WERI-Rb-1 (cell line): ENCODE results near the gene IGFBP7.
A peak's percentile ranks its signal among the peaks of the same experiment; 100 is the strongest.

Experiments used
- DNase-seq: peaks from one replicate; pipeline ENCODE4 v3.0.0-alpha.2; 2020
- H3K27ac ChIP-seq: fragments of 250-450 bp; sonication (Bioruptor Pico); 2 replicates; pipeline ENCODE4 v1.5.1; 2020; ENCODE audit warnings: mild to moderate bottlenecking, moderate library complexity
- H3K27me3 ChIP-seq: fragments of 250-450 bp; sonication (Bioruptor Pico); 2 replicates; pipeline ENCODE4 v1.5.1; 2021; ENCODE audit warnings: mild to moderate bottlenecking, low read depth, moderate library complexity; ENCODE audit not compliant: insufficient read depth, severe bottlenecking
- H3K36me3 ChIP-seq: fragments of 250-450 bp; sonication (Bioruptor Pico); 2 replicates; pipeline ENCODE4 v1.5.1; 2020; ENCODE audit warnings: mild to moderate bottlenecking, moderate library complexity
- H3K4me3 ChIP-seq: 2 replicates; pipeline ENCODE4 v1.5.1; 2011; ENCODE audit warnings: low read depth, mild to moderate bottlenecking, control low read depth, low read length
- H3K9me3 ChIP-seq: fragments of 250-450 bp; sonication (Bioruptor Pico); 2 replicates; pipeline ENCODE4 v1.5.1; 2021; ENCODE audit warnings: mild to moderate bottlenecking, moderate library complexity; ENCODE audit not compliant: severe bottlenecking
- TF ChIP-seq, protein P1 (sequence below): IDR thresholded peaks from 2 replicates; pipeline ENCODE4 v1.5.1; 2011; ENCODE audit warnings: low read depth, mild to moderate bottlenecking, control low read depth, inconsistent platforms, low read length

IGFBP7 gene, protein sequence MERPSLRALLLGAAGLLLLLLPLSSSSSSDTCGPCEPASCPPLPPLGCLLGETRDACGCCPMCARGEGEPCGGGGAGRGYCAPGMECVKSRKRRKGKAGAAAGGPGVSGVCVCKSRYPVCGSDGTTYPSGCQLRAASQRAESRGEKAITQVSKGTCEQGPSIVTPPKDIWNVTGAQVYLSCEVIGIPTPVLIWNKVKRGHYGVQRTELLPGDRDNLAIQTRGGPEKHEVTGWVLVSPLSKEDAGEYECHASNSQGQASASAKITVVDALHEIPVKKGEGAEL

DNA sequence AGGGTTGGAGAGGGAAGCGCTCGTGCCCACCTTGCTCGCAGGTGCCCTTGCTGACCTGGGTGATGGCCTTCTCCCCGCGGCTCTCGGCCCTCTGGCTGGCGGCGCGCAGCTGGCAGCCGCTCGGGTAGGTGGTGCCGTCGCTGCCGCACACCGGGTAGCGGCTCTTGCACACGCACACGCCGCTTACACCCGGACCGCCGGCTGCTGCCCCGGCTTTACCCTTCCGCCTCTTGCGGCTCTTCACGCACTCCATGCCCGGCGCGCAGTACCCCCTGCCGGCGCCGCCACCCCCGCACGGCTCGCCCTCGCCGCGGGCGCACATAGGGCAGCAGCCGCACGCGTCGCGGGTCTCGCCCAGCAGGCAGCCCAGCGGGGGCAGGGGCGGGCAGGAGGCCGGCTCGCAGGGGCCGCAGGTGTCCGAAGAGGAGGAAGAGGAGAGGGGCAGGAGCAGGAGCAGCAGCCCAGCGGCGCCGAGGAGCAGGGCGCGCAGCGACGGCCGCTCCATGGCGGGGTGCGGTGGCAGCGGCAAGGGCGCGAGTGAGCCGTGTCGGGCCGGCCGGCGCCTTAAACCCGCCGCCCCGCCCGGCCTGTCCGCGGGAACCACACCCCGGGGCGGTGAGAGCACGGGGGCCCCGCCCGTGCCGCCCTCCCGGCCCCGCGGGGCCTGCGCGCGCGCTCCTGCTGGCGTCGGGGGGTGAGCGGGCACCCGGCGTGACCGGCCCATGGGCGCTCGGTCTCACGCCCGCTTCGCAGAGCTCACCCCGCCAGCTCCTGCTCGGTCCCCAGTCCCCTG is at the start of gene IGFBP7:
Gene IGFBP7 (minus strand): TSS at position 539 of the 793 bp plus-strand sequence. CDS start 34 bp downstream, at position 505.
- H3K27me3 ChIP-seq: peaks cover 37% of the 10 kb centered on the region
- H3K27ac ChIP-seq: no peak within 1 kb of the TSS
- DNase-seq: peak; percentile 9
- no peaks in the 10 kb centered on the region for H3K9me3 ChIP-seq
- TF ChIP-seq, protein P1, sequence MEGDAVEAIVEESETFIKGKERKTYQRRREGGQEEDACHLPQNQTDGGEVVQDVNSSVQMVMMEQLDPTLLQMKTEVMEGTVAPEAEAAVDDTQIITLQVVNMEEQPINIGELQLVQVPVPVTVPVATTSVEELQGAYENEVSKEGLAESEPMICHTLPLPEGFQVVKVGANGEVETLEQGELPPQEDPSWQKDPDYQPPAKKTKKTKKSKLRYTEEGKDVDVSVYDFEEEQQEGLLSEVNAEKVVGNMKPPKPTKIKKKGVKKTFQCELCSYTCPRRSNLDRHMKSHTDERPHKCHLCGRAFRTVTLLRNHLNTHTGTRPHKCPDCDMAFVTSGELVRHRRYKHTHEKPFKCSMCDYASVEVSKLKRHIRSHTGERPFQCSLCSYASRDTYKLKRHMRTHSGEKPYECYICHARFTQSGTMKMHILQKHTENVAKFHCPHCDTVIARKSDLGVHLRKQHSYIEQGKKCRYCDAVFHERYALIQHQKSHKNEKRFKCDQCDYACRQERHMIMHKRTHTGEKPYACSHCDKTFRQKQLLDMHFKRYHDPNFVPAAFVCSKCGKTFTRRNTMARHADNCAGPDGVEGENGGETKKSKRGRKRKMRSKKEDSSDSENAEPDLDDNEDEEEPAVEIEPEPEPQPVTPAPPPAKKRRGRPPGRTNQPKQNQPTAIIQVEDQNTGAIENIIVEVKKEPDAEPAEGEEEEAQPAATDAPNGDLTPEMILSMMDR: no peak
- H3K4me3 ChIP-seq: peak within 1 kb of the TSS; percentile 49
- H3K36me3 ChIP-seq: no peaks in the 10 kb centered on the region

GRCh38 chr4:57159866-57160265 is 49.7 kb upstream of the IGFBP7 start:
- H3K27ac ChIP-seq: no peak overlapping the region
- DNase-seq: no peak
- H3K9me3 ChIP-seq: no peaks in the 10 kb centered on the region
- TF ChIP-seq, protein P1: no peak
- no peaks in the 10 kb centered on the region for H3K27me3 ChIP-seq
- H3K36me3 ChIP-seq: no peaks in the 10 kb centered on the region
- no peak overlapping the region for H3K4me3 ChIP-seq

DNA sequence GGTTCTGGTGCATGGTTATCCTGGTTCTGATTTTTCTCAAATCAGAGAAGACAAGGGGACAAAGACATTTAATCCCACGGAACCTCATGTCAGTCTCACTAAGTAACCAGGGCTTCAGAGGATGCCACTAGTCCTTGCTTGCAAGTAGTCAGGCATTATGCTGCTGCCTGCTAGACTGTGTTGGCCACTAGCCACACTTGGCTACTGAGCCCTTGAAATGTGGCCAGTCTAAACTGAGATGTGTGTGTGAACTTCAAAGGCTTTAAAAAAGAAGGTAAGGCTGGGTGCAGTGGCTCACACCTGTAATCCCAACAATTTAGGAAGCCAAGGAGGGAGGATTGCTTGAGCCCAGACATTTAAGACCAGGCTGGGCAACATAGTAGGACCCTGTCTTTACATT is 48.6 kb upstream of the IGFBP7 start:
- DNase-seq: no peak
- H3K27me3 ChIP-seq: no peaks in the 10 kb centered on the region
- no peaks in the 10 kb centered on the region for H3K36me3 ChIP-seq
- H3K27ac ChIP-seq: no peak overlapping the region
- no peak overlapping the region for H3K4me3 ChIP-seq
- TF ChIP-seq, protein P1: no peak
- H3K9me3 ChIP-seq: no peaks in the 10 kb centered on the region

DNA sequence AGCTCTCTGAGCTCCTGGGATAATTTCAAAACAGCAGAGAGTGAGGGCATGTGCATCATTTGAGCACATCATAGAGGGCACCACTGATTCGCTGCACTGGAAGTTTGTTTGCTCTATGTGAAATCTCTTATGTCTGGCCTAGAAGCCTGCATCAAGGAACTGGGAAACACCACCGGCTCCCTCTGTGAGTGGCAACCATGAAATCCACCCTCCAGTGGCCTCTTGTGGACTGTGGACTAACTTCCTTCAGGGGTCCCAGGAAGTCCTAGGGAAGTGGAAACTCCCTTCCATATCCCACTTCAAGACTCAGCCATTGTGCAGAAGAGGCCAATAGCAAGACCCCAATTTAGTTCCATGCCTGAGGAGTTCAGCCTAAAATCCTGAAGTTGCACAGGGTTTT is 48.0 kb upstream of the IGFBP7 start:
- DNase-seq: no peak
- Histone ChIP-seq H3K27ac (no peak overlapping the region), H3K27me3 (no peaks in the 10 kb centered on the region), H3K4me3 (no peak overlapping the region), H3K36me3 (no peaks in the 10 kb centered on the region), H3K9me3 (no peaks in the 10 kb centered on the region)
- TF ChIP-seq, protein P1: no peak

- H3K4me3 ChIP-seq: no peak overlapping the region
- no peaks in the 10 kb centered on the region for H3K27me3 ChIP-seq
- TF ChIP-seq, protein P1: no peak
- H3K9me3 ChIP-seq: no peaks in the 10 kb centered on the region
- no peaks in the 10 kb centered on the region for H3K36me3 ChIP-seq
- H3K27ac ChIP-seq: no peak overlapping the region
- no peak for DNase-seq
Measured at GRCh38 chr4:57157596-57158137, 47.5 kb upstream of the IGFBP7 start.
